UCSD-AML1 (cell line): ENCODE measurements around the gene FRMD8.
"Not testable (repeated sequence)": the region's sequence is repeated elsewhere in the genome, so short reads cannot be mapped to it uniquely, and the experiment has no call there.

Experiments used
- DNase-seq: peaks from one replicate; lab custom pipeline; 2025; ENCODE audit not compliant: unreplicated experiment; lab: John Stamatoyannopoulos, UW

Gene FRMD8

GRCh38 chr11:65413077-65413664 lies 26.7 kb downstream of the FRMD8 start:
- not testable (repeated sequence) for DNase-seq

- DNase-seq: no peak
Observed at GRCh38 chr11:65414776-65415498, 28.5 kb downstream of the FRMD8 start.

- DNase-seq: no peak
Observed at GRCh38 chr11:65415499-65416340, 29.3 kb downstream of the FRMD8 start.

GRCh38 chr11:65416341-65416824 lies 29.9 kb downstream of the FRMD8 start:
- DNase-seq: peak; percentile 89

- peak; percentile 58 for DNase-seq
Observed at GRCh38 chr11:65416841-65417701, 30.6 kb downstream of the FRMD8 start.

- DNase-seq: peak; percentile 70
Observed at GRCh38 chr11:65417702-65418430, 31.4 kb downstream of the FRMD8 start.

GRCh38 chr11:65418431-65418680 lies 31.9 kb downstream of the FRMD8 start:
- DNase-seq: no peak

- DNase-seq: peak; percentile 97
Observed at GRCh38 chr11:65418681-65419459, 32.4 kb downstream of the FRMD8 start.

GRCh38 chr11:65419460-65419771 lies 33.0 kb downstream of the FRMD8 start:
- no peak for DNase-seq

GRCh38 chr11:65419772-65420481 lies 33.5 kb downstream of the FRMD8 start:
- peak; percentile 88 for DNase-seq

GRCh38 chr11:65420506-65420905 lies 34.1 kb downstream of the FRMD8 start:
- no peak for DNase-seq

- peak; percentile 85 for DNase-seq
Observed at GRCh38 chr11:65420979-65421793, 34.7 kb downstream of the FRMD8 start.

- DNase-seq: peak; percentile 98
Observed at GRCh38 chr11:65421794-65422632, 35.6 kb downstream of the FRMD8 start.

GRCh38 chr11:65422633-65423515 lies 36.4 kb downstream of the FRMD8 start, which contains the start of gene NEAT1:
TSS of gene NEAT1 (plus strand) at chr11:65422798.
- peak; percentile 93 for DNase-seq

GRCh38 chr11:65423516-65424204 lies 37.2 kb downstream of the FRMD8 start:
- DNase-seq: no peak
